ENCODE measurements around the gene GMPR2. TPM values are rescaled to one million over a fixed set of nuclear protein-coding genes. Genes with fewer than 3 reads are reported as not detected.

The GMPR2 gene
- total RNA-seq, 1 experiment from 2014 or later = 76.9 TPM

GRCh38 chr14:24236689-24237462 is 4.1 kb downstream of the GMPR2 start:
- ChIA-PET POLR2A (interaction anchor here (1.5 kb wide), 1 partner anchor 23 kb away, joined by 4 read pairs; no protein-coding TSS in a partner anchor), CTCF (no interaction called here)
- Histone ChIP-seq H3K9me3 (no peaks in the 10 kb centered on the region), H3K4me1 (no peaks in the 10 kb centered on the region), H3K27me3 (replicated peaks; ENCODE audit: control insufficient read depth, insufficient read depth, low read length) (no peaks in the 10 kb centered on the region), H3K4me3 (ENCODE audit: low read depth, low read length) (no peak overlapping the region), H3K36me3 (ENCODE audit: control insufficient read depth, insufficient read depth, low read length) (peaks cover 5% of the 10 kb centered on the region)
- Mint-ChIP-seq H3K27ac (ENCODE audit: unreplicated experiment) (no peak overlapping the region), H3K27me3 (ENCODE audit: insufficient read depth, unreplicated experiment) (no peaks in the 10 kb centered on the region), H3K36me3 (ENCODE audit: insufficient read depth, unreplicated experiment) (peaks cover 50% of the 10 kb centered on the region), H3K4me3 (ENCODE audit: unreplicated experiment) (no peak overlapping the region), H3K4me1 (ENCODE audit: low read depth, unreplicated experiment) (peaks cover 9% of the 10 kb centered on the region), H3K9me3 (ENCODE audit: unreplicated experiment) (no peaks in the 10 kb centered on the region)
- DNase-seq = no peak
- TF ChIP-seq CTCF (IDR thresholded peaks at IDR 0.05; ENCODE audit: insufficient read depth in 1 of 2, low read depth in 1 of 2, low read length in 1 of 2, severe bottlenecking in 1 of 2, unreplicated experiment in 1 of 2) = no peak
- intact Hi-C loops (cut with micrococcal nuclease; ENCODE audit: unreplicated experiment) = no loop called here
- no TSS peak for BruUV-seq (replicated peaks)

- ChIA-PET POLR2A (interaction anchor here (1.5 kb wide), 1 partner anchor 24 kb away, joined by 4 read pairs; no protein-coding TSS in a partner anchor), CTCF (interaction anchor here (0.9 kb wide), 2 partner anchors 24 to 71 kb away, joined by 3 to 4 read pairs; partner anchors contain the start of genes CHMP4A and CIDEB)
- no peaks in the 10 kb centered on the region for H3K9me3 Mint-ChIP-seq (ENCODE audit: unreplicated experiment)
- H3K4me3 Mint-ChIP-seq (ENCODE audit: unreplicated experiment) = no peak overlapping the region
- DNase-seq = no peak
- no peaks in the 10 kb centered on the region for H3K4me1 ChIP-seq
- H3K9me3 ChIP-seq = no peaks in the 10 kb centered on the region
- peaks cover 9% of the 10 kb centered on the region for H3K4me1 Mint-ChIP-seq (ENCODE audit: low read depth, unreplicated experiment)
- intact Hi-C loops (cut with micrococcal nuclease; ENCODE audit: unreplicated experiment) = no loop called here
- peaks cover 5% of the 10 kb centered on the region for H3K36me3 ChIP-seq (ENCODE audit: control insufficient read depth, insufficient read depth, low read length)
- no peaks in the 10 kb centered on the region for H3K27me3 ChIP-seq (replicated peaks; ENCODE audit: control insufficient read depth, insufficient read depth, low read length)
- no peak overlapping the region for H3K4me3 ChIP-seq (ENCODE audit: low read depth, low read length)
- TF ChIP-seq CTCF (IDR thresholded peaks at IDR 0.05; ENCODE audit: insufficient read depth in 1 of 2, low read depth in 1 of 2, low read length in 1 of 2, severe bottlenecking in 1 of 2, unreplicated experiment in 1 of 2) = no peak
- H3K36me3 Mint-ChIP-seq (ENCODE audit: insufficient read depth, unreplicated experiment) = peaks cover 56% of the 10 kb centered on the region
- H3K27me3 Mint-ChIP-seq (ENCODE audit: insufficient read depth, unreplicated experiment) = no peaks in the 10 kb centered on the region
- no peak overlapping the region for H3K27ac Mint-ChIP-seq (ENCODE audit: unreplicated experiment)
- BruUV-seq (replicated peaks) = no TSS peak
Observed at GRCh38 chr14:24237463-24237955, 4.8 kb downstream of the GMPR2 start.

GRCh38 chr14:24238123-24238522 is 5.4 kb downstream of the GMPR2 start:
- Mint-ChIP-seq H3K27ac (ENCODE audit: unreplicated experiment) (peak overlapping the region; percentile 61), H3K36me3 (ENCODE audit: insufficient read depth, unreplicated experiment) (peaks cover 62% of the 10 kb centered on the region), H3K9me3 (ENCODE audit: unreplicated experiment) (no peaks in the 10 kb centered on the region), H3K4me1 (ENCODE audit: low read depth, unreplicated experiment) (peaks cover 9% of the 10 kb centered on the region), H3K27me3 (ENCODE audit: insufficient read depth, unreplicated experiment) (no peaks in the 10 kb centered on the region), H3K4me3 (ENCODE audit: unreplicated experiment) (no peak overlapping the region)
- DNase-seq = no peak
- ChIA-PET CTCF (interaction anchor here (0.9 kb wide), 2 partner anchors 25 to 70 kb away, joined by 3 to 4 read pairs; partner anchors contain the start of genes CHMP4A and CIDEB), POLR2A (interaction anchor here (1.5 kb wide), 1 partner anchor 24 kb away, joined by 4 read pairs; no protein-coding TSS in a partner anchor)
- H3K27me3 ChIP-seq (replicated peaks; ENCODE audit: control insufficient read depth, insufficient read depth, low read length) = no peaks in the 10 kb centered on the region
- peaks cover 5% of the 10 kb centered on the region for H3K36me3 ChIP-seq (ENCODE audit: control insufficient read depth, insufficient read depth, low read length)
- intact Hi-C loops (cut with micrococcal nuclease; ENCODE audit: unreplicated experiment) = no loop called here
- no peaks in the 10 kb centered on the region for H3K9me3 ChIP-seq
- no peak overlapping the region for H3K4me3 ChIP-seq (ENCODE audit: low read depth, low read length)
- no TSS peak for BruUV-seq (replicated peaks)
- H3K4me1 ChIP-seq = no peaks in the 10 kb centered on the region
- no peak for TF ChIP-seq CTCF (IDR thresholded peaks at IDR 0.05; ENCODE audit: insufficient read depth in 1 of 2, low read depth in 1 of 2, low read length in 1 of 2, severe bottlenecking in 1 of 2, unreplicated experiment in 1 of 2)

All from Caco-2 (cell line).